Measurements from ENCODE around the gene LY6G6F. TPM values are rescaled to one million over a fixed set of nuclear protein-coding genes. Genes with fewer than 3 reads are reported as not detected.

Gene LY6G6F
- total RNA-seq, 2 donors from 2014 or later = not detected

DNA sequence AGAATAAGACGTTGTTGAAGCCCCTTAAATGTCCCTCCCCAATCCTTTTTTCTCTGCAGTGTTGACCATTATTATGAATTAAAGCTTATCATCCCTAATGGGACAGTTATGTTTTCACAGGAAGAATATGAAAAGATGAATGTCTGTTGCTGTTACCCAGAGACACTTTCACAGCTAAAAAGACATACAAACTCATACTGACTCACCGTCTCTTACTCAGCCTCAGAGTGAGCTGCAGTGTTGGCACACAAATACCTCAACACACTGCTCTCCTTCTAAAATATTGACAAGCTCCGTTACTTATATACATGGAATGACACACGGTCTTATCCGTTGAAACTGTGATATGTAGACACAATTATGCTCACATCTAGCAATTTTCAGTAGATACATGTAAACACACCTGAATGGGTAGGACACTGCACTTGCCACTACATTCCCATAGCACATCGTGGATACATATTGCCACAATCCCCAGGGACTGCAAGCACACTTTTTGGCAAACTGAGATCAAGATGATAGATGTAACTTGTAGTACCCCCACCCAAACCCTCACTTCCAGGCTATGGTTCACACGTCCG, 46.2 kb downstream of the LY6G6F start:
- DNase-seq = no peak
- ATAC-seq = peak in 1 of 2 donors; percentile 23
- intact Hi-C loops (cut with DNase I) = no loop called here

DNA sequence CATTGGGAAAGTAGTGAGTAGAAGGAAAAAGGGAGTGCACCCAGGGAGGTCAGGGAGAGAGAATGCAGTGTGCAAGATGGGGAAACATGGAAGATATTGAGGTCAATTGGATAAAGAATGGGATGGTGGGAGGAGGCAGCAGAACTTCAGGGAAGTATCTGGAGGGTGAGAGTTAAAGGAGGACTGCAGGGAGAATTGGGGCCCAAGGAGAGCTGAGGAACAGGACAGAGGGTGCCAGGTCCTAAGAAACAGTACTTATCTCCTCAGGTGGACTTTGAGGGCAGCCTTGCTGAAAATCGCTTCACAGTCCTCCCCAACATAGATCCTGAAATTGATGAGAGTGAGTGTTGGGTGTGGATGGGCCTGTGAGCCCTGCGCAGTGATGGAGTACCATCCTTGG, 51.6 kb downstream of the LY6G6F start:
- DNase-seq (no peak), ATAC-seq (no peak)
- intact Hi-C loops (cut with DNase I) = no loop called here

Small RNA genes lying within 50 kb of the gene (microRNA-seq; reads per million reads assigned to microRNA genes)
- gene MIR4646 = 0 to 0.20 reads per million in 2 donors

Other genes starting within 250 kb of the LY6G6F start
- gene MICB, start 208.7 kb upstream of the LY6G6F start, total RNA-seq = 1 to 10 TPM; 2.1 to 2.2 TPM
- gene MCCD1, start 177.9 kb upstream of the LY6G6F start, total RNA-seq = not detected
- 100 to 1,000 TPM; 188 to 224 TPM for gene DDX39B, start 164.9 kb upstream of the LY6G6F start, total RNA-seq
- 1 to 10 TPM; 1.9 to 2.7 TPM for gene ATP6V1G2, start 160.3 kb upstream of the LY6G6F start, total RNA-seq
- 10 to 100 TPM; 12.9 to 14.8 TPM for gene NFKBIL1, start 159.3 kb upstream of the LY6G6F start, total RNA-seq
- not detected for gene LTA, start 134.6 kb upstream of the LY6G6F start, total RNA-seq
- gene TNF, start 131.3 kb upstream of the LY6G6F start, total RNA-seq = under 1 TPM; 0.53 to 0.92 TPM
- gene LTB, start 124.4 kb upstream of the LY6G6F start, total RNA-seq = 1 to 10 TPM in 1 of 2 donors, under 1 TPM in 1; 0.84 to 1.4 TPM
- gene LST1, start 120.6 kb upstream of the LY6G6F start, total RNA-seq = 10 to 100 TPM in 1 of 2 donors, 1 to 10 TPM in 1; 9.4 to 16.0 TPM
- gene NCR3, start 113.9 kb upstream of the LY6G6F start, total RNA-seq = under 1 TPM in 1 of 2 donors, not detected in 1; 0.47 TPM
- 10 to 100 TPM; 17.0 to 37.4 TPM for gene AIF1, start 91.6 kb upstream of the LY6G6F start, total RNA-seq
- 100 to 1,000 TPM in 1 of 2 donors, 10 to 100 TPM in 1; 85.0 to 108 TPM for gene PRRC2A, start 86.2 kb upstream of the LY6G6F start, total RNA-seq
- gene BAG6, start 54.2 kb upstream of the LY6G6F start, total RNA-seq = 100 to 1,000 TPM; 206 to 294 TPM
- gene APOM, start 51.0 kb upstream of the LY6G6F start, total RNA-seq = 1 to 10 TPM; 1.4 to 1.7 TPM
- 10 to 100 TPM; 17.5 to 20.1 TPM for gene C6orf47, start 46.1 kb upstream of the LY6G6F start, total RNA-seq
- gene GPANK1, start 41.9 kb upstream of the LY6G6F start, total RNA-seq = 10 to 100 TPM; 12.3 to 15.7 TPM
- gene CSNK2B, start 40.8 kb upstream of the LY6G6F start, total RNA-seq = 100 to 1,000 TPM in 1 of 2 donors, 10 to 100 TPM in 1; 84.8 to 116 TPM
- 1 to 10 TPM; 3.2 to 8.8 TPM for gene LY6G5B, start 36.9 kb upstream of the LY6G6F start, total RNA-seq
- 1 to 10 TPM; 2.2 to 2.5 TPM for gene LY6G5C, start 25.8 kb upstream of the LY6G6F start, total RNA-seq
- gene ABHD16A, start 3.5 kb upstream of the LY6G6F start, total RNA-seq = 10 to 100 TPM; 33.5 to 36.3 TPM
- gene LY6G6D, start 8.5 kb downstream of the LY6G6F start, total RNA-seq = not detected
- gene LY6G6C, start 14.9 kb downstream of the LY6G6F start, total RNA-seq = not detected
- under 1 TPM; 0.39 to 0.41 TPM for gene MPIG6B, start 16.5 kb downstream of the LY6G6F start, total RNA-seq
- gene DDAH2, start 22.4 kb downstream of the LY6G6F start, total RNA-seq = 10 to 100 TPM; 55.6 to 56.2 TPM
- gene CLIC1, start 29.7 kb downstream of the LY6G6F start, total RNA-seq = 100 to 1,000 TPM; 151 to 196 TPM
- 1 to 10 TPM; 2.6 to 3.0 TPM for gene MSH5, start 33.1 kb downstream of the LY6G6F start, total RNA-seq
- gene SAPCD1, start 55.8 kb downstream of the LY6G6F start, total RNA-seq = under 1 TPM; 0.71 to 0.73 TPM
- 1 to 10 TPM; 4.8 to 6.2 TPM for gene VWA7, start 70.5 kb downstream of the LY6G6F start, total RNA-seq
- 10 to 100 TPM; 24.8 to 39.3 TPM for gene VARS1, start 88.9 kb downstream of the LY6G6F start, total RNA-seq
- 10 to 100 TPM; 24.3 to 29.4 TPM for gene LSM2, start 100.1 kb downstream of the LY6G6F start, total RNA-seq
- 1 to 10 TPM; 1.1 to 2.6 TPM for gene HSPA1L, start 108.4 kb downstream of the LY6G6F start, total RNA-seq
- gene HSPA1A, start 108.7 kb downstream of the LY6G6F start, total RNA-seq = 100 to 1,000 TPM; 197 to 288 TPM
- 100 to 1,000 TPM; 142 to 192 TPM for gene HSPA1B, start 120.9 kb downstream of the LY6G6F start, total RNA-seq
- gene NEU1, start 156.0 kb downstream of the LY6G6F start, total RNA-seq = 10 to 100 TPM; 26.8 to 31.8 TPM
- gene SLC44A4, start 172.1 kb downstream of the LY6G6F start, total RNA-seq = not detected
- gene EHMT2, start 190.8 kb downstream of the LY6G6F start, total RNA-seq = 10 to 100 TPM; 12.9 to 20.2 TPM
- 1 to 10 TPM; 2.5 to 4.6 TPM for gene ZBTB12, start 195.2 kb downstream of the LY6G6F start, total RNA-seq
- 10 to 100 TPM; 12.3 to 30.0 TPM for gene C2, start 220.9 kb downstream of the LY6G6F start, total RNA-seq
- gene CFB, start 239.2 kb downstream of the LY6G6F start, total RNA-seq = 100 to 1,000 TPM in 1 of 2 donors, 10 to 100 TPM in 1; 50.3 to 113 TPM